Amniotic epithelial cell (primary cell): Measurements from ENCODE around the gene UPP1.
"Not testable (repeated sequence)": the region's sequence is repeated elsewhere in the genome, so short reads cannot be mapped to it uniquely, and the experiment has no call there.

Experiments used
- DNase-seq: peaks from one replicate; pipeline ENCODE4 v3.0.0-alpha.2; 2010; ENCODE audit warnings: low read depth

Gene UPP1

GRCh38 chr7:48089046-48090003, at the start of gene UPP1:
TSS of gene UPP1 (plus strand) at chr7:48089265. CDS start at chr7:48094784, 5,519 bp downstream.
- DNase-seq = no peak

- no peak for DNase-seq
Measured at GRCh38 chr7:48040944-48041652, 48.0 kb upstream of the UPP1 start.

GRCh38 chr7:48041653-48041970, 47.5 kb upstream of the UPP1 start:
- peak; percentile 34 for DNase-seq

GRCh38 chr7:48042216-48042615, 46.8 kb upstream of the UPP1 start:
- DNase-seq = peak; percentile 29

- DNase-seq = no peak
Measured at GRCh38 chr7:48042636-48043035, 46.4 kb upstream of the UPP1 start.

GRCh38 chr7:48045195-48045765, 43.8 kb upstream of the UPP1 start:
- DNase-seq = no peak

- no peak for DNase-seq
Measured at GRCh38 chr7:48046458-48046857, 42.6 kb upstream of the UPP1 start.

GRCh38 chr7:48048113-48048512, 41.0 kb upstream of the UPP1 start:
- DNase-seq = no peak

- no peak for DNase-seq
Measured at GRCh38 chr7:48049850-48050249, 39.2 kb upstream of the UPP1 start.

- DNase-seq = peak; percentile 92
Measured at GRCh38 chr7:48052748-48053147, 36.3 kb upstream of the UPP1 start.

GRCh38 chr7:48053736-48054135, 35.3 kb upstream of the UPP1 start:
- DNase-seq = no peak

GRCh38 chr7:48058990-48059389, 30.1 kb upstream of the UPP1 start:
- no peak for DNase-seq

GRCh38 chr7:48059706-48060105, 29.4 kb upstream of the UPP1 start:
- DNase-seq = no peak

GRCh38 chr7:48063985-48064384, 25.1 kb upstream of the UPP1 start:
- DNase-seq = no peak

GRCh38 chr7:48067475-48067874, 21.6 kb upstream of the UPP1 start:
- DNase-seq = no peak

- DNase-seq = no peak
Measured at GRCh38 chr7:48074204-48074654, 14.8 kb upstream of the UPP1 start.

- DNase-seq = no peak
Measured at GRCh38 chr7:48077423-48077822, 11.6 kb upstream of the UPP1 start.

GRCh38 chr7:48078470-48078869, 10.6 kb upstream of the UPP1 start:
- no peak for DNase-seq

- not testable (repeated sequence) for DNase-seq
Measured at GRCh38 chr7:48082378-48082777, 6.7 kb upstream of the UPP1 start.

- peak; percentile 96 for DNase-seq
Measured at GRCh38 chr7:48083114-48083830, 5.8 kb upstream of the UPP1 start.

GRCh38 chr7:48084727-48085432, 4.2 kb upstream of the UPP1 start:
- DNase-seq = peak; percentile 99

- DNase-seq = no peak
Measured at GRCh38 chr7:48085433-48085791, 3.7 kb upstream of the UPP1 start.
